Measurements from ENCODE around the gene FBXW7.

DNA sequence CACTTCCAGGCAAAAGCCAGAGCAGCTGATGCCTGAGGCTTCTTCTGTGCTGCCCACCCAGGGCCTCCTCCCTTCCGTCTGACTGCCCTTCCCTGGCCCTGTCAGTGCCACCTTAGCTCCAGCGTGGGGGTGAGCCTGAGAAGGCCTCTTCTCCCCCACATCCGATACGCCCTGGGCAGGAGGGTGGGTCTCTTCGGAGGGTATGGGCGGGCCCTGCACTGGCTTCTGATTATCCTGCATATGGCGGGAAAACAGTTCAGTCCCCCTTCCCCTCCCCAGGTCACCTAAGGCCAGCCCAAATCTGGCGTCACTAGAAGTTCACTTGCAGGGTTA is 256.7 kb downstream of the FBXW7 start:
- TF ChIP-seq, protein P1, sequence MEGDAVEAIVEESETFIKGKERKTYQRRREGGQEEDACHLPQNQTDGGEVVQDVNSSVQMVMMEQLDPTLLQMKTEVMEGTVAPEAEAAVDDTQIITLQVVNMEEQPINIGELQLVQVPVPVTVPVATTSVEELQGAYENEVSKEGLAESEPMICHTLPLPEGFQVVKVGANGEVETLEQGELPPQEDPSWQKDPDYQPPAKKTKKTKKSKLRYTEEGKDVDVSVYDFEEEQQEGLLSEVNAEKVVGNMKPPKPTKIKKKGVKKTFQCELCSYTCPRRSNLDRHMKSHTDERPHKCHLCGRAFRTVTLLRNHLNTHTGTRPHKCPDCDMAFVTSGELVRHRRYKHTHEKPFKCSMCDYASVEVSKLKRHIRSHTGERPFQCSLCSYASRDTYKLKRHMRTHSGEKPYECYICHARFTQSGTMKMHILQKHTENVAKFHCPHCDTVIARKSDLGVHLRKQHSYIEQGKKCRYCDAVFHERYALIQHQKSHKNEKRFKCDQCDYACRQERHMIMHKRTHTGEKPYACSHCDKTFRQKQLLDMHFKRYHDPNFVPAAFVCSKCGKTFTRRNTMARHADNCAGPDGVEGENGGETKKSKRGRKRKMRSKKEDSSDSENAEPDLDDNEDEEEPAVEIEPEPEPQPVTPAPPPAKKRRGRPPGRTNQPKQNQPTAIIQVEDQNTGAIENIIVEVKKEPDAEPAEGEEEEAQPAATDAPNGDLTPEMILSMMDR (IDR thresholded peaks at IDR 0.05) = no peak
- TF ChIP-seq POLR2AphosphoS5 (IDR thresholded peaks at IDR 0.05) = no peak

All from sigmoid colon (tissue), 4 donors.